Sigmoid colon (tissue), 4 donors: ENCODE measurements around the gene PCMT1.

Experiments used
- CTCF ChIP-seq, 4 experiments: fragments of 450-650 bp in 3 of 4; fragments of 200-600 bp in 1 of 4; IDR thresholded peaks; one replicate each; pipeline ENCODE4 v1.5.1; 2016 to 2019; ENCODE audit warnings: antibody characterized with exemption in 4 of 4, mild to moderate bottlenecking in 3 of 4, moderate library complexity in 2 of 4
- POLR2A ChIP-seq, 2 donors: fragments of 450-650 bp; IDR thresholded peaks; one replicate each; pipeline ENCODE4 v1.6.1; 2016; ENCODE audit warnings: antibody characterized with exemption in 2 of 2, mild to moderate bottlenecking in 2 of 2, moderate library complexity in 2 of 2
- POLR2AphosphoS5 ChIP-seq, 4 donors: sonication (generic); formaldehyde crosslinking; IDR thresholded peaks; one replicate each; pipeline ENCODE4 v1.6.1; 2017; ENCODE audit warnings: antibody characterized with exemption in 4 of 4

GRCh38 chr6:149782337-149782736 is 32.8 kb downstream of the PCMT1 start:
- no peak for TF ChIP-seq CTCF (IDR thresholded peaks at IDR 0.05)
- TF ChIP-seq POLR2A (IDR thresholded peaks at IDR 0.05), result no peak
- no peak for TF ChIP-seq POLR2AphosphoS5 (IDR thresholded peaks at IDR 0.05)
